Rectal smooth muscle tissue (tissue), 1 donor: ENCODE data around the gene GRIP2.

Experiments used
- H3K27ac ChIP-seq: one replicate; pipeline ENCODE4 v1.7.0; 2013; ENCODE audit warnings: low read depth, low read length, inconsistent platforms
- H3K27me3 ChIP-seq: one replicate; pipeline ENCODE4 v1.7.0; 2013; ENCODE audit warnings: low read length; ENCODE audit not compliant: control insufficient read depth, insufficient read depth
- H3K36me3 ChIP-seq: one replicate; pipeline ENCODE4 v1.7.0; 2013; ENCODE audit warnings: low read length; ENCODE audit not compliant: control insufficient read depth, insufficient read depth
- H3K4me1 ChIP-seq: one replicate; pipeline ENCODE4 v1.7.0; 2013; ENCODE audit warnings: low read length; ENCODE audit not compliant: control insufficient read depth, insufficient read depth
- H3K4me3 ChIP-seq: one replicate; pipeline ENCODE4 v1.7.0; 2013; ENCODE audit warnings: low read length
- H3K9ac ChIP-seq: one replicate; pipeline ENCODE4 v1.7.0; 2013; ENCODE audit warnings: low read length

The GRIP2 gene

DNA sequence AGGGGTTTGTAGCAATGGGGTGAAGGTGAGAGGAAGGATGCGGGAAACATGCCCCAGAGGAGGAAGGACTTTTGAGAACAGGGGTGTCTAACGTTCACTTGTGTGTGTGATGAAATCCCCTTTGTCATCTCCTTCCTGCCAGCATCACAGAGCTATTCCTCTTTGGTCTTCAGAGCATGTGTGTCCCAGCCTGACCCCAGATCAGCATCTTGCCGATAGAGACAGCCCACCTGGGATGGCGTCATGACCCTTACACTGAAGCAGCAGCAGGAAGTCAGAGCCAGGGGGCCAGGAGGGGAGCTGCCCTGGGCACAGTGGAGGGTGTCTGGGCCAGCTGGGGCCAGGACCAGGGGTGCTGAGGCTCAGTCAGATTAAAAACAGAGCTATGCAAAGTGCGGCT lies 29.9 kb upstream of the GRIP2 start:
- H3K36me3 ChIP-seq = no peaks in the 10 kb centered on the region
- H3K27me3 ChIP-seq = no peaks in the 10 kb centered on the region
- no peak overlapping the region for H3K9ac ChIP-seq
- H3K27ac ChIP-seq = no peak overlapping the region
- H3K4me1 ChIP-seq = no peaks in the 10 kb centered on the region
- no peak overlapping the region for H3K4me3 ChIP-seq

- no peaks in the 10 kb centered on the region for H3K36me3 ChIP-seq
- no peak overlapping the region for H3K4me3 ChIP-seq
- H3K9ac ChIP-seq = no peak overlapping the region
- H3K4me1 ChIP-seq = no peaks in the 10 kb centered on the region
- no peak overlapping the region for H3K27ac ChIP-seq
- H3K27me3 ChIP-seq = no peaks in the 10 kb centered on the region
Observed at GRCh38 chr3:14569474-14570000, 29.4 kb upstream of the GRIP2 start.

GRCh38 chr3:14568269-14568668 lies 28.1 kb upstream of the GRIP2 start:
- H3K27me3 ChIP-seq = no peaks in the 10 kb centered on the region
- no peaks in the 10 kb centered on the region for H3K36me3 ChIP-seq
- no peak overlapping the region for H3K9ac ChIP-seq
- no peak overlapping the region for H3K4me3 ChIP-seq
- H3K27ac ChIP-seq = no peak overlapping the region
- H3K4me1 ChIP-seq = no peaks in the 10 kb centered on the region

DNA sequence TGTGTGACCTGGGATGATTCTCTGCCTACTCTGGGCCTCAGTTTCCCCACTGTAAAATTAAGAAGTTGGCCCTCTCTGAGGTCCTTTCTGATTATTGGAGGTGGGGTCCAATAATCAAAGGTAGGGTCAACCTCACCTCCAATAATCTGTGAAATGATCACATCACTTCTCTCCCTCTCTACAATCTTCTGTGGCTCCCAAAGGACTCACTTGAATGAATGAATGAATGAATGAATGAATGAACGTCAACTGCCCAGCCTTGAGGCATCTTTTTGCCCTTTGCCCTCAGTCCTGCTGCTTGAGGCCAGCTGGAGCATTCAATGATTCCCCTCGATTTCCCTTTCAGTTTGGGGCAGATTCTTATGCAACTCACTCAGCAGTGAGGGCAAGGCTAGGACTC lies 26.7 kb upstream of the GRIP2 start:
- no peaks in the 10 kb centered on the region for H3K4me1 ChIP-seq
- H3K27me3 ChIP-seq = no peaks in the 10 kb centered on the region
- no peak overlapping the region for H3K9ac ChIP-seq
- H3K27ac ChIP-seq = no peak overlapping the region
- no peak overlapping the region for H3K4me3 ChIP-seq
- H3K36me3 ChIP-seq = no peaks in the 10 kb centered on the region

GRCh38 chr3:14565868-14566588 lies 25.9 kb upstream of the GRIP2 start:
- no peaks in the 10 kb centered on the region for H3K27me3 ChIP-seq
- H3K4me1 ChIP-seq = no peaks in the 10 kb centered on the region
- H3K36me3 ChIP-seq = no peaks in the 10 kb centered on the region
- H3K27ac ChIP-seq = no peak overlapping the region
- H3K4me3 ChIP-seq = no peak overlapping the region
- H3K9ac ChIP-seq = no peak overlapping the region

GRCh38 chr3:14564741-14565140 lies 24.6 kb upstream of the GRIP2 start:
- Histone ChIP-seq H3K4me3 (no peak overlapping the region), H3K27me3 (no peaks in the 10 kb centered on the region), H3K27ac (no peak overlapping the region), H3K4me1 (no peaks in the 10 kb centered on the region), H3K9ac (no peak overlapping the region), H3K36me3 (no peaks in the 10 kb centered on the region)

DNA sequence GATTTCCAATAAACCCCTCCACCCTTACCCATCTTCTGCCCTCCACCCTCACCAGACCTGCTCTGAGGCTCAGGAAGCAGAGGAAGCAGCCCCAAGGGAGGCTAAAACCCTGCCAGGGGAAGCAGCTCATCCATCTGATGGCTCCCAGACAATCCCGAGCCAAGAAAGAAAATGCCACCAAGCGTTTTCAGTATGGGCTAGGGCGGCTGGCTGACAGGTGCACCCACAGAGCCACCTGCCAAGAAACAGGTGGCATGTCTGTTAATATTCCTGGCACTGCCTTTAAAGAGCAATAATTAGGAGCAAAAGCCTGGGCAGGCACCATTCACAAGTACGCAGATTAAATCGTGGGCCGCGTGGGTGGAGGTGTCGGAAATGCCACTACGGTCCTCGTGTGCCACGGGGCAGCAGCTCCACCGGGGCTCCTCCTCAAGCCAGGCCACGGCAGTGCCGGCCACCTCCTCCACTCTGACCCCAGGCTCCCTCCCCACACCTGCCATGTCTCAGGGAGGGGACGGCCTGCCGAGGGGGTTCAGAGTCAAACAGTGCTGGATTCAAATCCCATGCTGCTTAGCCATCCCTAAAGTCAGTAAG lies 23.9 kb upstream of the GRIP2 start:
- H3K27me3 ChIP-seq = no peaks in the 10 kb centered on the region
- H3K36me3 ChIP-seq = no peaks in the 10 kb centered on the region
- H3K27ac ChIP-seq = no peak overlapping the region
- no peaks in the 10 kb centered on the region for H3K4me1 ChIP-seq
- no peak overlapping the region for H3K9ac ChIP-seq
- H3K4me3 ChIP-seq = no peak overlapping the region

GRCh38 chr3:14562121-14562890 lies 22.2 kb upstream of the GRIP2 start:
- Histone ChIP-seq H3K36me3 (no peaks in the 10 kb centered on the region), H3K9ac (no peak overlapping the region), H3K27ac (no peak overlapping the region), H3K27me3 (no peaks in the 10 kb centered on the region), H3K4me3 (no peak overlapping the region), H3K4me1 (peaks cover 3% of the 10 kb centered on the region)

- Histone ChIP-seq H3K9ac (no peak overlapping the region), H3K27ac (no peak overlapping the region), H3K4me3 (no peak overlapping the region), H3K36me3 (no peaks in the 10 kb centered on the region), H3K4me1 (peaks cover 3% of the 10 kb centered on the region), H3K27me3 (no peaks in the 10 kb centered on the region)
Observed at GRCh38 chr3:14561051-14561960, 21.2 kb upstream of the GRIP2 start.

GRCh38 chr3:14560110-14560509 lies 20.0 kb upstream of the GRIP2 start:
- H3K36me3 ChIP-seq = no peaks in the 10 kb centered on the region
- H3K27me3 ChIP-seq = no peaks in the 10 kb centered on the region
- no peak overlapping the region for H3K9ac ChIP-seq
- no peak overlapping the region for H3K4me3 ChIP-seq
- no peak overlapping the region for H3K27ac ChIP-seq
- peaks cover 3% of the 10 kb centered on the region for H3K4me1 ChIP-seq

DNA sequence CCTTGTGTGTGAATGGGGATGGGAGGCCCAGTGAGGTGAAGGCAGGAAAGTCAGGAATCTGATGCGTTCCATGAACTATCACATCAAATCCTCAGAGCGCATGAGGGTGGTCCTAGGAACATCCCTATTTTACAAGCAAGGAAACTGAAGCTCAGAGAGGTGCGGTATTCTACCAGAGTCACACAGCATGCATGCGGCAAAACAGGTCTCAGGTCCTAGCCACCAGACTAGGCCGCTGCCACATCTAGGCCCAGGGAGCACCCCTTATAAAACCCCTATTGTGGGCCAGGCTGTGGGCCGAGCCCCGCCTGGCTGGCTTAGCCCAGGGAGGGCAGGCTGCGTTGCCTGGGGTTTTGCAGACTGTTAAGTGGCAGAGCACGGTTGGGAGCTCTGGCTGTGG lies 17.9 kb upstream of the GRIP2 start:
- Histone ChIP-seq H3K27ac (no peak overlapping the region), H3K36me3 (no peaks in the 10 kb centered on the region), H3K4me1 (peaks cover 3% of the 10 kb centered on the region), H3K27me3 (no peaks in the 10 kb centered on the region), H3K4me3 (no peak overlapping the region), H3K9ac (no peak overlapping the region)

DNA sequence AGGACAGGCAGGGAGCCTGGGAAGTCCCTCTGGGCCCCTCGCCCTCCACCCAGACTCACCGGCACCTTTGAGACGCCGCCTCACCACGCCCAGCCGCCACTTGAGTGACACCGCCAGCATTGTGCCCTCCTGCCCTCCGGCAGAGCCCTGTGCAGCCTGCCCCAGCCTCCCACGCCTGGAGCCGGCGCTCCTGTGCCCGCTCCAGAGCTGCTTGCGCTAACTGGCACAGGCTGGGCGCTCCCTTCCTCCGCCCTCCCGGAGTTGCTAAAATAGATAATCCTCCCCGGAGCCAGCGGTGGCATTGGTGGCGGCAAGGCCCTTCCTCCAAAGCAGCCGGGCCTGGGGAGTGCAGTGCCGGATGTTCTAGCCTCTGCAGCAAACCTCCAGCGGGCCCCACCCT lies 15.7 kb upstream of the GRIP2 start:
- no peak overlapping the region for H3K9ac ChIP-seq

More for the DNA sequence above, 15.7 kb upstream of the GRIP2 start:
- Histone ChIP-seq H3K4me1 (peaks cover 3% of the 10 kb centered on the region), H3K36me3 (no peaks in the 10 kb centered on the region), H3K4me3 (no peak overlapping the region), H3K27me3 (no peaks in the 10 kb centered on the region), H3K27ac (no peak overlapping the region)
